HG03469 (cell line): Measurements from ENCODE around the gene SLC35B4.

Source experiments
- ATAC-seq: cut with Tn5 transposase; IDR thresholded peaks from one replicate; pipeline ENCODE4 v1.9.1; 2021; ENCODE audit warnings: mild to moderate bottlenecking, moderate library complexity, moderate number of reproducible peaks; ENCODE audit not compliant: unreplicated experiment

SLC35B4 gene

GRCh38 chr7:134316539-134317344 is at the start of gene SLC35B4:
Gene SLC35B4 (minus strand): TSS chr7:134316930. CDS start chr7:134316751, 179 bp downstream.
- peak; percentile 98 for ATAC-seq

GRCh38 chr7:134366481-134366880 is 49.8 kb upstream of the SLC35B4 start:
- no peak for ATAC-seq

GRCh38 chr7:134365341-134366054 is 48.8 kb upstream of the SLC35B4 start:
- no peak for ATAC-seq

GRCh38 chr7:134364619-134365037 is 47.9 kb upstream of the SLC35B4 start:
- ATAC-seq, result no peak

- no peak for ATAC-seq
Observed at GRCh38 chr7:134362587-134363483, 46.1 kb upstream of the SLC35B4 start.

- ATAC-seq, result no peak
Observed at GRCh38 chr7:134359787-134360432, 43.2 kb upstream of the SLC35B4 start.

- no peak for ATAC-seq
Observed at GRCh38 chr7:134357486-134357885, 40.8 kb upstream of the SLC35B4 start.

- no peak for ATAC-seq
Observed at GRCh38 chr7:134356421-134356936, 39.7 kb upstream of the SLC35B4 start.

GRCh38 chr7:134355927-134356326 is 39.2 kb upstream of the SLC35B4 start:
- ATAC-seq, result no peak

- ATAC-seq, result no peak
Observed at GRCh38 chr7:134355004-134355525, 38.3 kb upstream of the SLC35B4 start.

- ATAC-seq, result no peak
Observed at GRCh38 chr7:134353411-134353810, 36.7 kb upstream of the SLC35B4 start.

GRCh38 chr7:134351424-134351823 is 34.7 kb upstream of the SLC35B4 start:
- ATAC-seq, result no peak

GRCh38 chr7:134350709-134351108 is 34.0 kb upstream of the SLC35B4 start:
- no peak for ATAC-seq

- ATAC-seq, result no peak
Observed at GRCh38 chr7:134347567-134347966, 30.8 kb upstream of the SLC35B4 start.

GRCh38 chr7:134343796-134344195 is 27.1 kb upstream of the SLC35B4 start:
- no peak for ATAC-seq

- no peak for ATAC-seq
Observed at GRCh38 chr7:134343136-134343535, 26.4 kb upstream of the SLC35B4 start.

GRCh38 chr7:134339475-134339874 is 22.7 kb upstream of the SLC35B4 start:
- no peak for ATAC-seq

- no peak for ATAC-seq
Observed at GRCh38 chr7:134337980-134338379, 21.2 kb upstream of the SLC35B4 start.

GRCh38 chr7:134334408-134334807 is 17.7 kb upstream of the SLC35B4 start:
- no peak for ATAC-seq

GRCh38 chr7:134333943-134334342 is 17.2 kb upstream of the SLC35B4 start:
- ATAC-seq, result no peak
